BJ (cell line): ENCODE results near the gene RNPEPL1. TPM values are rescaled to one million over a fixed set of nuclear protein-coding genes. Genes with fewer than 3 reads are reported as not detected.

ENCODE experiments used
- CTCF ChIA-PET: fragments of 350-600 bp; formaldehyde crosslinking; extraction: SDS; loops from one replicate; lab custom pipeline; 2021; ENCODE audit warnings: antibody characterized with exemption, inconsistent platforms; lab: Yijun Ruan, JAX
- POLR2A ChIA-PET: fragments of 300-600 bp; sonication (Branson Sonifier 250); formaldehyde crosslinking; extraction: SDS; loops from one replicate; lab custom pipeline; 2021; ENCODE audit warnings: antibody characterized with exemption; lab: Charles Lee
- DNase-seq: peaks from one replicate; pipeline ENCODE4 v3.0.0-alpha.2; 2011; ENCODE audit warnings: low read depth
- H3K27me3 ChIP-seq: 2 replicates; pipeline ENCODE4 v1.6.0; 2011; ENCODE audit warnings: low read length; ENCODE audit not compliant: control insufficient read depth, insufficient read depth
- H3K36me3 ChIP-seq: 2 replicates; pipeline ENCODE4 v1.5.1; 2011; ENCODE audit warnings: low read length; ENCODE audit not compliant: control insufficient read depth, insufficient read depth
- H3K4me3 ChIP-seq: 2 replicates; pipeline ENCODE4 v1.5.1; 2011; ENCODE audit warnings: low read depth, mild to moderate bottlenecking, control low read depth, low read length
- CTCF ChIP-seq: IDR thresholded peaks from 2 replicates; pipeline ENCODE4 v1.5.1; 2011; ENCODE audit warnings: low read depth, mild to moderate bottlenecking, control low read depth, inconsistent platforms, low read length, moderate library complexity; ENCODE audit not compliant: insufficient read depth
- polyA plus RNA-seq: library from polyadenylated mRNA; depleted of rRNA; stranded (reverse); fragments of >200 nt; gene quantifications from 2 replicates; pipeline ENCODE4 v1.2.3, GENCODE V29; 2011

RNPEPL1 gene
- polyA plus RNA-seq, 1 experiment: 12.7 TPM

DNA sequence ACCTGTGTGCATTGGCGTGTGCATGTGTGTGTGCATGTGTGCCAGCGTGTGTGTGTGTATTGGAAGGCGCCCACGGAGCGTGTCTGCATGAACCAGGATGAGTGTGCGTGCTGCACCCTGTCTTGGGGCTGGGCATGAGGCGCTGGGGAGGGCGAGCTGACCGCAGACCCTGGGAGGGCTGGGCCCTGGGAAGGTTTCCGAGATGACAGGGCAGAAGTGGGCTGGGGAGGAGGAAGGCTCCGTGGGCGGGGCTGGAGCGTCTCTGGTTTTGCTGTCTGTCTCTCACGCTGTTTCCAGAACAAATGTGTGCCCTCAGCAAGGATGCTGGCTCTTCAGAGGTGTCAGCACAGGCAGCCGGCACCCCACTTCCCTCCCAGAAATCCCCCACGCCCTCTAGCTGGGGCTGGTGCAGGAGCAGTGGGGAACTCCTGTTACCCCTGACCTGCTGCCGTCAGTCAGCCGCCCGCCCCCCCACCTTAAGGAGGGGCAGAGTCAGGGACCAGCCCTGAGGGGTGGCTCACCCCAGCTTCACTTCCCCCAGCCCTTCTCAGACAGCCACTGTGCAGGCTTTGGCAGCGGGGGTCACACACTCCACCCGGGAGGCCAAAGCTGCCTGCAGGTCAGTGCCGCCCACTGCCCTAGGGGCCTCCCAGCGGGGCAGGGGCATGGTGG, 56.8 kb downstream of the RNPEPL1 start, which contains the start of gene GPR35:
TSS of gene GPR35 (plus strand) at position 531 of the 672 bp plus-strand sequence. CDS start 4,473 bp downstream, outside the sequence.
- Histone ChIP-seq H3K36me3 (no peaks in the 10 kb centered on the region), H3K4me3 (no peak within 1 kb of the TSS), H3K27me3 (no peaks in the 10 kb centered on the region)
- TF ChIP-seq CTCF: no peak
- DNase-seq: peak; percentile 23
- ChIA-PET POLR2A (interaction anchor here (0.7 kb wide), 1 partner anchor 24 kb away, joined by 13 read pairs; no protein-coding TSS in a partner anchor), CTCF (no interaction called here)

- no peak for DNase-seq
- ChIA-PET POLR2A (no interaction called here), CTCF (interaction anchor here (0.7 kb wide), 1 partner anchor 11 kb away, joined by 3 read pairs; no protein-coding TSS in a partner anchor)
- Histone ChIP-seq H3K4me3 (no peak overlapping the region), H3K27me3 (no peaks in the 10 kb centered on the region), H3K36me3 (no peaks in the 10 kb centered on the region)
- no peak for TF ChIP-seq CTCF
These were observed 58.4 kb downstream of the RNPEPL1 start for GRCh38 chr2:240626531-240627300.

GRCh38 chr2:240627736-240628506, 59.6 kb downstream of the RNPEPL1 start:
- DNase-seq: no peak
- ChIA-PET POLR2A (no interaction called here), CTCF (no interaction called here)
- Histone ChIP-seq H3K27me3 (no peaks in the 10 kb centered on the region), H3K4me3 (no peak overlapping the region), H3K36me3 (no peaks in the 10 kb centered on the region)
- TF ChIP-seq CTCF: no peak

DNA sequence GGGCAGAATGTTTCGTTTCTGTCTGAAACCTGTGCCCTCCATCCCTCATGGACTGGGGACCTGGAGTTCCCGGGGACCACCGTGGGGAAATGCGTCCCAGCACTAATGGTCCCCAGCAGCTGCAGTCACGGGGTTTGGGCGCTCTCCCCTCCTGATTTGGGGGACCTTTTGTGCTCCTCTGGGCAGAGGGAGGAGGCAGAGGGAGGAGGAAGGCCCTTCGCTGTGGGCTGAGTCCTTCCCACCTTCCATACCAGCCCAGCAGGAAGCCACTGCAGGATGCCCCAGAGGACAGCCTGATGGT, 60.2 kb downstream of the RNPEPL1 start:
- TF ChIP-seq CTCF: no peak
- no peak overlapping the region for H3K4me3 ChIP-seq
- no peaks in the 10 kb centered on the region for H3K36me3 ChIP-seq
- no peaks in the 10 kb centered on the region for H3K27me3 ChIP-seq
- ChIA-PET POLR2A (no interaction called here), CTCF (no interaction called here)
- DNase-seq: no peak
